VCaP (cell line): ENCODE results near the gene PHLDB2.

Experiments
- H3K27ac ChIP-seq: fragments of 450-650 bp; 2 replicates; pipeline ENCODE4 v1.5.1; 2017
- CTCF ChIP-seq: fragments of 450-650 bp; conservative IDR thresholded peaks from 2 replicates; pipeline ENCODE4 v1.5.1; 2017; ENCODE audit warnings: mild to moderate bottlenecking, moderate library complexity

The PHLDB2 gene

GRCh38 chr3:111998636-111999483 lies 139.8 kb downstream of the PHLDB2 start, which contains the start of gene TAGLN3:
TAGLN3 (plus strand) TSS chr3:111998922; CDS start chr3:111999423, 501 bp downstream.
- peak within 1 kb of the TSS; percentile 4; the same call in 1 of the 2 replicates for H3K27ac ChIP-seq
- no peak for TF ChIP-seq CTCF

GRCh38 chr3:111999484-112000324 lies 140.6 kb downstream of the PHLDB2 start:
- TF ChIP-seq CTCF, result no peak
- peak overlapping the region; percentile 4; the same call in 1 of the 2 replicates for H3K27ac ChIP-seq

GRCh38 chr3:112000367-112000771 lies 141.3 kb downstream of the PHLDB2 start:
- no peak for TF ChIP-seq CTCF
- H3K27ac ChIP-seq, result no peak overlapping the region

GRCh38 chr3:112000966-112001365 lies 141.9 kb downstream of the PHLDB2 start:
- no peak overlapping the region for H3K27ac ChIP-seq
- no peak for TF ChIP-seq CTCF

- no peak for TF ChIP-seq CTCF
- H3K27ac ChIP-seq, result no peak overlapping the region
Measured at GRCh38 chr3:112001526-112001925, 142.5 kb downstream of the PHLDB2 start.

GRCh38 chr3:112002096-112002971 lies 143.3 kb downstream of the PHLDB2 start:
- no peak overlapping the region for H3K27ac ChIP-seq
- no peak for TF ChIP-seq CTCF
